Uterus (tissue), 2 donors: ENCODE data around the gene CHPT1.

Source experiments
- POLR2A ChIP-seq, 2 donors: fragments of 450-650 bp; IDR thresholded peaks; one replicate each; pipeline ENCODE4 v1.6.1; 2016; ENCODE audit warnings: antibody characterized with exemption in 2 of 2, mild to moderate bottlenecking in 1 of 2, moderate library complexity in 1 of 2
- TF ChIP-seq, protein P1 (sequence below), 4 experiments: fragments of 200-600 bp in 2 of 4; fragments of 450-650 bp in 2 of 4; sonication (generic) in 2 of 4; IDR thresholded peaks; one replicate each; pipeline ENCODE4 v1.5.1; 2016 to 2019; ENCODE audit warnings: antibody characterized with exemption in 4 of 4, mild to moderate bottlenecking in 2 of 4, moderate library complexity in 1 of 4

DNA sequence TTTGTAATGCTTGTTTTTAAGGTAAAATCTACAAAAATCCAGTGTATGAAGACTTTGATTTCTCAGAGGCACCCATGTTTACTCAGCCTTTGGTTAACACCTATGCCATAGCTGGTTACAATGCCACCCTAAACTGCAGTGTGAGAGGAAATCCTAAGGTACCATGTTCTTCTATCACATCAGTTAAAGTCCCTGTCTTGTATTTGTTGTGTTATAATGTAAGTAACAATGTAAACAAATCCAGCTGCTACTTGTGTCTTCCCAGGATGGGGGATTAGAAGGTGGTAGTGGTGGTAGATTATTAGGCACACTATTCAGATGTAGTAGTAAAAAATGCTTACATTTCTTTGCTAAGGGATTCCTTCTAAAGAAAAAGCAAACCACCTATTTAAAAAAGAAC, 19.4 kb upstream of the CHPT1 start:
- TF ChIP-seq, protein P1, sequence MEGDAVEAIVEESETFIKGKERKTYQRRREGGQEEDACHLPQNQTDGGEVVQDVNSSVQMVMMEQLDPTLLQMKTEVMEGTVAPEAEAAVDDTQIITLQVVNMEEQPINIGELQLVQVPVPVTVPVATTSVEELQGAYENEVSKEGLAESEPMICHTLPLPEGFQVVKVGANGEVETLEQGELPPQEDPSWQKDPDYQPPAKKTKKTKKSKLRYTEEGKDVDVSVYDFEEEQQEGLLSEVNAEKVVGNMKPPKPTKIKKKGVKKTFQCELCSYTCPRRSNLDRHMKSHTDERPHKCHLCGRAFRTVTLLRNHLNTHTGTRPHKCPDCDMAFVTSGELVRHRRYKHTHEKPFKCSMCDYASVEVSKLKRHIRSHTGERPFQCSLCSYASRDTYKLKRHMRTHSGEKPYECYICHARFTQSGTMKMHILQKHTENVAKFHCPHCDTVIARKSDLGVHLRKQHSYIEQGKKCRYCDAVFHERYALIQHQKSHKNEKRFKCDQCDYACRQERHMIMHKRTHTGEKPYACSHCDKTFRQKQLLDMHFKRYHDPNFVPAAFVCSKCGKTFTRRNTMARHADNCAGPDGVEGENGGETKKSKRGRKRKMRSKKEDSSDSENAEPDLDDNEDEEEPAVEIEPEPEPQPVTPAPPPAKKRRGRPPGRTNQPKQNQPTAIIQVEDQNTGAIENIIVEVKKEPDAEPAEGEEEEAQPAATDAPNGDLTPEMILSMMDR (IDR thresholded peaks at IDR 0.05) = no peak
- TF ChIP-seq POLR2A (IDR thresholded peaks at IDR 0.05) = no peak
